Measurements from ENCODE around the gene MOXD1.

MOXD1 gene

DNA sequence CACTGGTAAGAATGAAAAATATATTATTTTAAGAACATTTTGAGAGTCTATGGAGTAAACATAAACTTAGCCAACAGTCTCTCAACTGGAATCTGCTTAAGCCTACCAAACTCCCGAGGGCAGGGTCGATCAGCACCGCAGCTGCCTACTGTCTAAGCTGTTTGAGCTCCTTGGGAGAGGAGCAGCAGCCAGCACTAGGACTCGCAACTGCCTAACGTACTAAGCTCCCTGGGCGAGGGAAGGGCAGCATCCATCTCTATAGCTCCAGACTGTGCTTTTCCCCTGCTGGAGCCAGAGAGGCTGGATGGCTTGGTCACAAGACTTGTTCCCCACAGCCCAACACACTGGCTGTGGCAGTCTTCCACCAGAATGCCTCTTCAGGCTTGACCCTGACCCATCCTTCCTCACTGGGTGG is 96.4 kb downstream of the MOXD1 start:
- Histone ChIP-seq H3K4me1 (ENCODE audit: control insufficient read depth in 1 of 2, insufficient read depth in 1 of 2, low read depth in 1 of 2, low read length in 1 of 2) (no peaks in the 10 kb centered on the region), H3K9me3 (no peaks in the 10 kb centered on the region), H3K27me3 (no peaks in the 10 kb centered on the region), H3K27ac (no peak overlapping the region), H3K4me3 (ENCODE audit: low read depth in 1 of 2, low read length in 1 of 2) (no peak overlapping the region), H3K36me3 (no peaks in the 10 kb centered on the region)
- TF ChIP-seq CTCF (IDR thresholded peaks at IDR 0.05), result no peak

- H3K4me1 ChIP-seq (ENCODE audit: control insufficient read depth in 1 of 2, insufficient read depth in 1 of 2, low read depth in 1 of 2, low read length in 1 of 2), result no peaks in the 10 kb centered on the region
- no peaks in the 10 kb centered on the region for H3K9me3 ChIP-seq
- no peak overlapping the region for H3K27ac ChIP-seq
- no peak for TF ChIP-seq CTCF (IDR thresholded peaks at IDR 0.05)
- H3K36me3 ChIP-seq, result no peaks in the 10 kb centered on the region
- H3K27me3 ChIP-seq, result no peaks in the 10 kb centered on the region
- no peak overlapping the region for H3K4me3 ChIP-seq (ENCODE audit: low read depth in 1 of 2, low read length in 1 of 2)
Observed at GRCh38 chr6:132300323-132300949, 100.8 kb downstream of the MOXD1 start.

DNA sequence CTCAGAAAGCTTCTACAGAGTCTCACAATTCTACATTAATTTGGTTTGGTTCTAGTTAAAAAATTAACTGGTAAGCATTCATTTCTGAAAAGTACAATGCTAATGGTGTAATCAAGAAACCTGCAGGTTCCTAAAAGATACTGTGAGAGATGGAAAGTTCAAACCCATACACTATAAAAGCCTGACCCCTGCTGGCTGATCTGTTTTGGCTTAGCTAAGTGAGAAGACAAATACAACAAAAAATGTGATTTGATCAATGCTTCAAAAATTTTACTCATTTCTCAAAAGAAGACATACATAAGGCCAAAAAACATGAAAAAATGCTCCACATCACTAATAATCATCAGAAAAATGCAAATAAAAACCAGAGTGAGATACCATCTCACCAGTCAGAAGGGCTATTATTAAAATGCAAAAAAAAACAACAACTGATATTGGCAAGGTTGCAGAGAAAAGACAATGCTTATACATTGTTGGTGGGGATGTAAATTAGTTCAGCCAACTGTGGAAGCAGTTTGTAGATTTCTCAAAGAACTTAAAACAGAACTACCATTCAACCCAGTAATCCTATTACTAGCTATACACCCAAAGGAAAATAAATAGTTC is 102.8 kb downstream of the MOXD1 start:
- no peak overlapping the region for H3K4me3 ChIP-seq (ENCODE audit: low read depth in 1 of 2, low read length in 1 of 2)
- no peak overlapping the region for H3K27ac ChIP-seq
- H3K27me3 ChIP-seq, result no peaks in the 10 kb centered on the region
- TF ChIP-seq CTCF (IDR thresholded peaks at IDR 0.05), result no peak
- H3K4me1 ChIP-seq (ENCODE audit: control insufficient read depth in 1 of 2, insufficient read depth in 1 of 2, low read depth in 1 of 2, low read length in 1 of 2), result no peaks in the 10 kb centered on the region
- no peaks in the 10 kb centered on the region for H3K36me3 ChIP-seq
- no peaks in the 10 kb centered on the region for H3K9me3 ChIP-seq

- H3K27me3 ChIP-seq, result peaks cover 30% of the 10 kb centered on the region
- TF ChIP-seq CTCF (IDR thresholded peaks at IDR 0.05), result no peak
- no peaks in the 10 kb centered on the region for H3K36me3 ChIP-seq
- no peaks in the 10 kb centered on the region for H3K9me3 ChIP-seq
- H3K27ac ChIP-seq, result no peak overlapping the region
- no peaks in the 10 kb centered on the region for H3K4me1 ChIP-seq (ENCODE audit: control insufficient read depth in 1 of 2, insufficient read depth in 1 of 2, low read depth in 1 of 2, low read length in 1 of 2)
- no peak overlapping the region for H3K4me3 ChIP-seq (ENCODE audit: low read depth in 1 of 2, low read length in 1 of 2)
Observed at GRCh38 chr6:132289756-132290155, 111.5 kb downstream of the MOXD1 start.

DNA sequence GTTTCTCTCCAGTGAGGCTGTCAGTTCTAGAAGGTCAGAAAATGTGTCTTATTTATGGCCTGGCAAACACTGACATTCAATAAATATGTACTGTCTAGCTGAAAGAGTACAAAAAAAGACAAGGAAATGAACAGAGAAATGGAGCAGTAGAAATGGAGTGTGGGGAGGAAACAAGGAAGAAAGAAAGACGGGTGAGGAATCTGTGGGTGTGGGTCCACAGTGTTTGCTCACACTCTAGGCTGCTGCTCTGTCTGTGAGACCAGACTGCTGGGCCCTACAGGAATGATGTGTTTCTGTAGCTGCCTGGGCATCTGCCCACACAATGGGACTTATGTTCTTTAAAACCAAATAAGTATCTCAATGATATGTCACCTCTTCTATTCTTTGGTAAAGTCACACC is 114.2 kb downstream of the MOXD1 start:
- Histone ChIP-seq H3K27me3 (peaks cover 48% of the 10 kb centered on the region), H3K4me1 (ENCODE audit: control insufficient read depth in 1 of 2, insufficient read depth in 1 of 2, low read depth in 1 of 2, low read length in 1 of 2) (no peaks in the 10 kb centered on the region), H3K27ac (no peak overlapping the region), H3K4me3 (ENCODE audit: low read depth in 1 of 2, low read length in 1 of 2) (no peak overlapping the region), H3K9me3 (no peaks in the 10 kb centered on the region), H3K36me3 (no peaks in the 10 kb centered on the region)
- no peak for TF ChIP-seq CTCF (IDR thresholded peaks at IDR 0.05)

Data from neutrophil (primary cell).